ENCODE results near the gene JADE1.

The JADE1 gene

DNA sequence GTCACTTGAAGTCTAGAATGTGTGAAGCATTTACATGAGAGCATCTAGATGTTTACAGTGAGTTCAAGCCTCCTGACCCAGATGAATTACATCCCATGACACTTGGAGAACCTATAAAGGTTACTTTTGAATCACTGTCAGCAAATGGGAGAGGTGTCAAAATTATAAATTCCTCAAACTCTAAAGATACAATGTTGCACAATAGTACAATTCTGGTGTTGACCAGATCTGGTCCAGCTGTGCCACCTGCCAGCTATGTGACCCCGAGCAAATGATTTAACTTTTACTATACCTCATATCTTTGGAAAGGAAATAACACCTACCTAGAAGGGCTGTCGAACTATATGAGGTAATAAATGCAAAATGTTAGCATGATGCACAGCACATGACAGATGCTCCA lies 69.8 kb downstream of the JADE1 start:
- ATAC-seq (ENCODE audit: low read depth): no peak
- peaks cover 4% of the 10 kb centered on the region for H3K4me1 ChIP-seq (ENCODE audit: insufficient read depth, poor library complexity, severe bottlenecking)
- H3K27ac ChIP-seq (ENCODE audit: poor library complexity, severe bottlenecking): no peak overlapping the region

GRCh38 chr4:128879971-128880370 lies 70.5 kb downstream of the JADE1 start:
- H3K36me3 ChIP-seq (ENCODE audit: low read depth): no peaks in the 10 kb centered on the region
- peaks cover 4% of the 10 kb centered on the region for H3K4me1 ChIP-seq (ENCODE audit: insufficient read depth, poor library complexity, severe bottlenecking)
- no peaks in the 10 kb centered on the region for H3K9me3 ChIP-seq (ENCODE audit: severe bottlenecking)
- no peak overlapping the region for H3K27ac ChIP-seq (ENCODE audit: poor library complexity, severe bottlenecking)
- ATAC-seq (ENCODE audit: low read depth) (no peak), DNase-seq (ENCODE audit: low spot score) (no peak)
- no peaks in the 10 kb centered on the region for H3K27me3 ChIP-seq (ENCODE audit: insufficient read depth, poor library complexity, severe bottlenecking)
- no peak overlapping the region for H3K4me3 ChIP-seq (ENCODE audit: severe bottlenecking)
- TF ChIP-seq CTCF (IDR thresholded peaks at IDR 0.05; ENCODE audit: poor library complexity, severe bottlenecking): no peak

More for the DNA sequence above, 69.8 kb downstream of the JADE1 start:
- no peak for TF ChIP-seq CTCF (IDR thresholded peaks at IDR 0.05; ENCODE audit: poor library complexity, severe bottlenecking)
- Histone ChIP-seq H3K36me3 (ENCODE audit: low read depth) (no peaks in the 10 kb centered on the region), H3K27me3 (ENCODE audit: insufficient read depth, poor library complexity, severe bottlenecking) (no peaks in the 10 kb centered on the region), H3K9me3 (ENCODE audit: severe bottlenecking) (no peaks in the 10 kb centered on the region), H3K4me3 (ENCODE audit: severe bottlenecking) (no peak overlapping the region)
- no peak for DNase-seq (ENCODE audit: low spot score)

DNA sequence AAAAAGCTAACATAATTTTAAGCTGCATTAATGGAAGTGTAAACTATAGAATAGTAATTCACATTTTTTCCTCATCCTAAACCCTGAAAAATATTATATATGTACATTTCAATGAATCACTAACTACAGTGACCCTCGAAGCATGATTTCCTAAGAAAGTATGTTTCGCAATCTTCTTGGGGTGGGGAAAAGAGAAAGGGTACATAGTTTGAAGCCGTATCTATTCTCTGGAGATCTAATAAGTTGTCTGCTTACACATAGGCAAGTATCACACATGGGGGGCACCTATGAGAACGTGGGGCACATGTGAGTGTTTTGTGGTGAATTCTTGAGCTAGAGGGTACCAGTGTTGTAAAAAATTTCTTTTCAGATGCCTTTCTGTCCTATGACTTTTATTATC lies 71.2 kb downstream of the JADE1 start:
- no peak for DNase-seq (ENCODE audit: low spot score)
- H3K27me3 ChIP-seq (ENCODE audit: insufficient read depth, poor library complexity, severe bottlenecking): no peaks in the 10 kb centered on the region
- no peak for ATAC-seq (ENCODE audit: low read depth)
- peaks cover 4% of the 10 kb centered on the region for H3K4me1 ChIP-seq (ENCODE audit: insufficient read depth, poor library complexity, severe bottlenecking)
- H3K36me3 ChIP-seq (ENCODE audit: low read depth): no peaks in the 10 kb centered on the region
- no peak overlapping the region for H3K27ac ChIP-seq (ENCODE audit: poor library complexity, severe bottlenecking)
- H3K9me3 ChIP-seq (ENCODE audit: severe bottlenecking): no peaks in the 10 kb centered on the region
- no peak for TF ChIP-seq CTCF (IDR thresholded peaks at IDR 0.05; ENCODE audit: poor library complexity, severe bottlenecking)
- H3K4me3 ChIP-seq (ENCODE audit: severe bottlenecking): no peak overlapping the region

GRCh38 chr4:128904821-128905220 lies 95.3 kb downstream of the JADE1 start:
- TF ChIP-seq CTCF (IDR thresholded peaks at IDR 0.05; ENCODE audit: poor library complexity, severe bottlenecking): no peak
- H3K27ac ChIP-seq (ENCODE audit: poor library complexity, severe bottlenecking): no peak overlapping the region
- DNase-seq (ENCODE audit: low spot score) (no peak), ATAC-seq (ENCODE audit: low read depth) (no peak)
- H3K27me3 ChIP-seq (ENCODE audit: insufficient read depth, poor library complexity, severe bottlenecking): no peaks in the 10 kb centered on the region
- H3K9me3 ChIP-seq (ENCODE audit: severe bottlenecking): no peaks in the 10 kb centered on the region
- no peaks in the 10 kb centered on the region for H3K4me1 ChIP-seq (ENCODE audit: insufficient read depth, poor library complexity, severe bottlenecking)
- H3K36me3 ChIP-seq (ENCODE audit: low read depth): no peaks in the 10 kb centered on the region; the same call in 1 of the 2 replicates
- no peak overlapping the region for H3K4me3 ChIP-seq (ENCODE audit: severe bottlenecking)

DNA sequence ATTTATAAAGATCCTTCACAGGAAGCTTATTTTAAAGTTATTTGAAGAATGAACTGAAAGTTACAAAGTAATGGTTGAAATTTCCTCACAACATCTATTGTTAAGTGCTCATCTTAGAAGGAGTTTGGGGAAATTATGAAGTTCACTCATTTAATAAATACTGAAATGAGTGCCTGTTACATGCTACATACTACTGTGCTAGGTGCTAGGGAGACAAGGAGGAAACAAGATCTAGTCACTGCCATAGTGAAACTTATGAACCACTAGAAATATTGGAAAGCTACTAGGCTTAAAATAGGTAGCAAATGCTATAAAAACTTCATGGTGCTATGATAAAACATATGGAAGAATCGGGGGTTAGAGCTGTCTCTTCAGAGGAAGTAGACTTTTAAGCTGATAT lies 97.1 kb downstream of the JADE1 start:
- Histone ChIP-seq H3K27me3 (ENCODE audit: insufficient read depth, poor library complexity, severe bottlenecking) (no peaks in the 10 kb centered on the region), H3K4me1 (ENCODE audit: insufficient read depth, poor library complexity, severe bottlenecking) (no peaks in the 10 kb centered on the region), H3K36me3 (ENCODE audit: low read depth) (no peaks in the 10 kb centered on the region; the same call in 1 of the 2 replicates), H3K27ac (ENCODE audit: poor library complexity, severe bottlenecking) (no peak overlapping the region), H3K9me3 (ENCODE audit: severe bottlenecking) (no peaks in the 10 kb centered on the region), H3K4me3 (ENCODE audit: severe bottlenecking) (no peak overlapping the region)
- no peak for DNase-seq (ENCODE audit: low spot score)
- no peak for TF ChIP-seq CTCF (IDR thresholded peaks at IDR 0.05; ENCODE audit: poor library complexity, severe bottlenecking)
- no peak for ATAC-seq (ENCODE audit: low read depth)

All from RWPE2 (cell line).